ENCODE data around the gene SMAD3. TPM values are rescaled to one million over a fixed set of nuclear protein-coding genes. Genes with fewer than 3 reads are reported as not detected.

Gene SMAD3
- total and polyA plus RNA-seq, 2 of the 4 experiments (the other 2 are of a cell fraction): 71.0 to 177 TPM

GRCh38 chr15:67024998-67025368 lies 40.4 kb upstream of the SMAD3 start:
- peak overlapping the region; percentile 95 for H3K14ac ChIP-seq (replicated peaks; ENCODE audit: low read depth, low read length)
- peak overlapping the region; percentile 53 for H3K27ac ChIP-seq (ENCODE audit: insufficient read depth, low read length)
- BruUV-seq (replicated peaks): no TSS peak
- no peak overlapping the region for H3K4me2 ChIP-seq (ENCODE audit: low read depth, low read length)
- in situ Hi-C loops (cut with MboI; ENCODE audit: low sequenced_read_pairs): no loop called here
- peak overlapping the region; percentile 99 for H2BK15ac ChIP-seq (ENCODE audit: low read depth, low read length)
- DNase-seq (no peak), ATAC-seq (ENCODE audit: low read depth) (no peak)
- peak overlapping the region; percentile 99 for H2BK20ac ChIP-seq (ENCODE audit: low read depth, low read length)
- peak overlapping the region; percentile 97 for H4K91ac ChIP-seq (ENCODE audit: insufficient read depth, low read depth, low read length)
- ChIA-PET CTCF (interaction anchor here (1.5 kb wide), 1 partner anchor 77 kb away, joined by 3 read pairs; no protein-coding TSS in a partner anchor), POLR2A (ENCODE audit: unreplicated experiment) (no interaction called here)
- peaks cover 26% of the 10 kb centered on the region for H3K4me1 ChIP-seq (ENCODE audit: control insufficient read depth, insufficient read depth, low read length)
- peak overlapping the region; percentile 93 for H3K18ac ChIP-seq (ENCODE audit: low read depth, low read length)
- H4K5ac ChIP-seq (ENCODE audit: low read depth, low read length): peak overlapping the region; percentile 68
- H3K23ac ChIP-seq (ENCODE audit: low read depth, low read length): peak overlapping the region; percentile 94
- peaks cover 19% of the 10 kb centered on the region for H3K9me1 ChIP-seq (ENCODE audit: insufficient read depth, low read length)
- H2BK5ac ChIP-seq (ENCODE audit: low read depth, low read length, poor library complexity, severe bottlenecking): peak overlapping the region; percentile 77
- H3K56ac ChIP-seq (ENCODE audit: extremely low read depth, insufficient read depth, low read length): peak overlapping the region; percentile 65
- H4K8ac ChIP-seq (ENCODE audit: low read depth in 2 of 2, low read length in 2 of 2): peak overlapping the region; percentile 56 to 88
- peak overlapping the region; percentile 21 for H2AK9ac ChIP-seq (replicated peaks; ENCODE audit: low read depth, low read length, poor library complexity)
- no CpG with 5 or more reads among the region's 3 CpGs for WGBS, 2 experiments (ENCODE audit: extremely low coverage in 2 of 2, insufficient read length in 1 of 2)
- no peaks in the 10 kb centered on the region; the same call in 1 of the 2 replicates for H4K20me1 ChIP-seq (ENCODE audit: insufficient read depth, low read length)
- no peaks in the 10 kb centered on the region for H3K36me3 ChIP-seq (ENCODE audit: control insufficient read depth, insufficient read depth, low read length)
- H2AFZ ChIP-seq (replicated peaks; ENCODE audit: low read length, poor library complexity): peak overlapping the region; percentile 24
- TF ChIP-seq, protein P1, sequence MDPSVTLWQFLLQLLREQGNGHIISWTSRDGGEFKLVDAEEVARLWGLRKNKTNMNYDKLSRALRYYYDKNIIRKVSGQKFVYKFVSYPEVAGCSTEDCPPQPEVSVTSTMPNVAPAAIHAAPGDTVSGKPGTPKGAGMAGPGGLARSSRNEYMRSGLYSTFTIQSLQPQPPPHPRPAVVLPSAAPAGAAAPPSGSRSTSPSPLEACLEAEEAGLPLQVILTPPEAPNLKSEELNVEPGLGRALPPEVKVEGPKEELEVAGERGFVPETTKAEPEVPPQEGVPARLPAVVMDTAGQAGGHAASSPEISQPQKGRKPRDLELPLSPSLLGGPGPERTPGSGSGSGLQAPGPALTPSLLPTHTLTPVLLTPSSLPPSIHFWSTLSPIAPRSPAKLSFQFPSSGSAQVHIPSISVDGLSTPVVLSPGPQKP (IDR thresholded peaks at IDR 0.05; ENCODE audit: borderline replicate concordance, low read depth, low read length): no peak
- TF ChIP-seq BHLHE40 (IDR thresholded peaks at IDR 0.05; ENCODE audit: low read depth, low read length): no peak
- TF ChIP-seq MAZ (IDR thresholded peaks at IDR 0.05; ENCODE audit: borderline replicate concordance, low read depth, low read length): no peak
- TF ChIP-seq CTCF (conservative IDR thresholded peaks at IDR 0.05; ENCODE audit: low read depth, low read length): no peak
- TF ChIP-seq CHD1 (IDR thresholded peaks at IDR 0.05; ENCODE audit: low read depth, low read length): no peak
- TF ChIP-seq SMC3 (IDR thresholded peaks at IDR 0.05; ENCODE audit: low read depth, low read length): no peak
- TF ChIP-seq FOS (IDR thresholded peaks at IDR 0.05; ENCODE audit: low read depth, low read length): no peak
- TF ChIP-seq POLR2A (IDR thresholded peaks at IDR 0.05; ENCODE audit: low read depth, low read length): no peak
- TF ChIP-seq MAFK (IDR thresholded peaks at IDR 0.05; ENCODE audit: low read depth, low read length): no peak
- TF ChIP-seq CEBPB (IDR thresholded peaks at IDR 0.05; ENCODE audit: low read depth, low read length): no peak
- no peak for TF ChIP-seq NFE2L2 (IDR thresholded peaks at IDR 0.05; ENCODE audit: low read depth, low read length)
- no peak for TF ChIP-seq RAD21 (IDR thresholded peaks at IDR 0.05; ENCODE audit: low read length)
- TF ChIP-seq MXI1 (IDR thresholded peaks at IDR 0.05; ENCODE audit: borderline replicate concordance, low read depth, low read length): no peak
- TF ChIP-seq RCOR1 (IDR thresholded peaks at IDR 0.05; ENCODE audit: insufficient replicate concordance, low read length): no peak
- no peak for TF ChIP-seq RFX5 (IDR thresholded peaks at IDR 0.05; ENCODE audit: low read depth, low read length)
- TF ChIP-seq USF2 (IDR thresholded peaks at IDR 0.05; ENCODE audit: low read depth, low read length): no peak
- peak overlapping the region; percentile 85 for H2AK5ac ChIP-seq (ENCODE audit: low read depth, low read length)
- H3K79me1 ChIP-seq (ENCODE audit: low read depth in 1 of 2, low read length in 2 of 2): peaks cover 0 to 20% of the 10 kb centered on the region in 2 experiments; a peak in 2 of 4 replicates
- peak overlapping the region; percentile 98 for H2BK120ac ChIP-seq (ENCODE audit: low read depth, low read length)
- dilution Hi-C loops (cut with HindIII; ENCODE audit: low sequenced_read_pairs, unreplicated experiment): no loop called here
- no peak overlapping the region for H3K4me3 ChIP-seq (ENCODE audit: insufficient read depth, low read depth, low read length)
- peak overlapping the region; percentile 98 for H3K4ac ChIP-seq (ENCODE audit: low read depth, low read length)
- no peaks in the 10 kb centered on the region for H3K9me3 ChIP-seq (ENCODE audit: control insufficient read depth, insufficient read depth, low read length)
- intact Hi-C loops (cut with micrococcal nuclease): loop anchor here (1.0 kb wide), 1 partner anchor 40 kb away; the partner anchor contains the start of gene SMAD3
- H3K27me3 ChIP-seq (ENCODE audit: control insufficient read depth, insufficient read depth, low read length): no peaks in the 10 kb centered on the region
- no peak overlapping the region for H3K9ac ChIP-seq (ENCODE audit: low read depth, low read length)
